Measurements from ENCODE around the gene SLC35D3.
"Not testable (repeated sequence)": the region's sequence is repeated elsewhere in the genome, so short reads cannot be mapped to it uniquely, and the experiment has no call there.

Gene SLC35D3, protein sequence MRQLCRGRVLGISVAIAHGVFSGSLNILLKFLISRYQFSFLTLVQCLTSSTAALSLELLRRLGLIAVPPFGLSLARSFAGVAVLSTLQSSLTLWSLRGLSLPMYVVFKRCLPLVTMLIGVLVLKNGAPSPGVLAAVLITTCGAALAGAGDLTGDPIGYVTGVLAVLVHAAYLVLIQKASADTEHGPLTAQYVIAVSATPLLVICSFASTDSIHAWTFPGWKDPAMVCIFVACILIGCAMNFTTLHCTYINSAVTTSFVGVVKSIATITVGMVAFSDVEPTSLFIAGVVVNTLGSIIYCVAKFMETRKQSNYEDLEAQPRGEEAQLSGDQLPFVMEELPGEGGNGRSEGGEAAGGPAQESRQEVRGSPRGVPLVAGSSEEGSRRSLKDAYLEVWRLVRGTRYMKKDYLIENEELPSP

DNA sequence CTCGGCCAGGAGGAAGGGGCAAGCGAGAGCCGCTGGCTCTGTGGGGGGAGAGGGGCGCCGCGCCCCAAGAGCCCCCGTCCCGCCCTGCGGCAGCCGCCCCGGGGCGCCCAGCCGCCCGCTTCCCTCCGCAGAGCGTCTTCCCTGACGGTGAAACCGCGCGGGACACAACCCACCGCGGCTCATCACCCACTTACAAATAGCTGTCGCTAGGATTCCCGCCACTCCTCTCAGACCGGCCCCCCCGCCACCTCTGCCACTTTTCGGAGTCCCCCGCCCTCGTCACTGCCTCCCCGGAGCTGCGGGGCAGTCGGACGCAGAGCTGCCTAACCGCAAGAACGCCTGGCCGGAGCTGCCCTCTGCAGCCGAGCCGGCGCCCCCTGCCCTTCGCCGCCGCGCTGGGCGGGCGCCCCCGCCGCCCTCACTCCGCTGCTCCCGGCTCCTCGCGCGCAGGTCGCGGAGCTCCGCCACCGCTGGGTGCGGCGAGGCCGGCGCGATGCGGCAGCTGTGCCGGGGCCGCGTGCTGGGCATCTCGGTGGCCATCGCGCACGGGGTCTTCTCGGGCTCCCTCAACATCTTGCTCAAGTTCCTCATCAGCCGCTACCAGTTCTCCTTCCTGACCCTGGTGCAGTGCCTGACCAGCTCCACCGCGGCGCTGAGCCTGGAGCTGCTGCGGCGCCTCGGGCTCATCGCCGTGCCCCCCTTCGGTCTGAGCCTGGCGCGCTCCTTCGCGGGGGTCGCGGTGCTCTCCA is at the start of gene SLC35D3:
Gene SLC35D3 (plus strand): TSS at position 366 of the 749 bp plus-strand sequence. CDS start 128 bp downstream, at position 494.
- Mint-ChIP-seq H3K36me3 (no peaks in the 10 kb centered on the region), H3K4me1 (peaks cover 37% of the 10 kb centered on the region), H3K9me3 (no peaks in the 10 kb centered on the region), H3K27me3 (peaks cover 58% of the 10 kb centered on the region), H3K4me3 (peak within 1 kb of the TSS; percentile 84), H3K27ac (no peak within 1 kb of the TSS)
- ATAC-seq, result no peak

GRCh38 chr6:136873748-136874147 is 48.4 kb upstream of the SLC35D3 start:
- Mint-ChIP-seq H3K4me3 (no peak overlapping the region), H3K4me1 (no peaks in the 10 kb centered on the region), H3K9me3 (peaks cover 11% of the 10 kb centered on the region), H3K27ac (no peak overlapping the region), H3K27me3 (no peaks in the 10 kb centered on the region), H3K36me3 (peaks cover 56% of the 10 kb centered on the region)
- no peak for ATAC-seq

GRCh38 chr6:136876469-136876868 is 45.6 kb upstream of the SLC35D3 start:
- H3K4me3 Mint-ChIP-seq, H3K27me3 Mint-ChIP-seq, H3K4me1 Mint-ChIP-seq, H3K27ac Mint-ChIP-seq, ATAC-seq: not testable (repeated sequence)
- peaks cover 11% of the 10 kb centered on the region for H3K9me3 Mint-ChIP-seq
- H3K36me3 Mint-ChIP-seq, result peaks cover 67% of the 10 kb centered on the region

DNA sequence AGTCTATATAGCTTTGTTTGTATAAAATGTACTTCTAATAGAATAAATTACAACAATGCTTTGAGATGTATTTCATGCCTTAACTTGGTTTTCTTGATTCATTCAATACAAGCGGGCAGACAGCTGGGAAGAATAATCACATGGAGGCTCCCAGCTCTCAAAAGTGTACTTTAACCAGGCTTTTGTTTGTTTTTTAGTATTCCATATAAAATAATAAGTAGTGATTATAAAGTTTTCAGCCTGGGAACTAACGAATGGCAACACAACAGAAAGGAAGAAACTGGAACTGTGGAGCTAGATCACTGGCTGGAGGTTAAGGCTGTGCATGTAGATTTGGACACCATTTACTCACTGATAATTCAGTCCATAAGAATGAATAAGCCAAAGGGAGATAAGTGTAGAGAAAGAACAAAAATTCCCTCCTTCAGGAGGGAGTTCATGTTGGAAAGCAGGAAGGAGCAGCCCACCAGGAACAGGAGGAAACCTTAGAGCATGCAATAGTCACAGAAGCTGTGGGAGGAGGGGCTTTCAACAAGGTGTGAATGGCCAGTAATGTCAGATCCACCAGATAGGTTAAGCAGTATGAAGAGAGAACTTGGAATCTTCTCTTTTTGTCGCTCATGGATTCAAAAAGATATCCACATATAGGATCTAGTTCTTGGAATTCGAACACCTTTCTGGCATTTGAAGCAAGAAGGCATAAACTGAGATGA is 41.2 kb upstream of the SLC35D3 start:
- Mint-ChIP-seq H3K27me3 (no peaks in the 10 kb centered on the region), H3K36me3 (peaks cover 67% of the 10 kb centered on the region), H3K27ac (no peak overlapping the region), H3K4me1 (peaks cover 8% of the 10 kb centered on the region), H3K4me3 (no peak overlapping the region), H3K9me3 (peaks cover 6% of the 10 kb centered on the region)
- ATAC-seq, result no peak

DNA sequence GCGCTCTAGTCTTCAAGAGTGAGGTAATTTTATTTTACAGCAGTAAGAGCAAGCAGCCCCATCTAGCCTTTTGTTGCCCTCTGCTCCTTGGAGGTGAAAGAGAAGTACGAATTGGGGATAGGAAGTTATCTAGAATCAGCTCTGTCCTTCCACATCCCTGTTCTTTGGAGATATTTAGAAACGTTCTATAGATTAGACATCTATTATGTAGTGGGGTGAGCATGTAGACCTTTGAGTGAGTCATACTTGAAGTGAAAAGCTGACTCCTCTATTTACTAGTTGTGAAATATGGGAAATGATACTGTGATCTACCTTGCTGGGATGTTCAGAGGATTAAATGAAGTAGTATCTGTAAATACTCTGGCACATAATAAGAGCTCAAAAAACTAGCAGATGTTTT is 36.0 kb upstream of the SLC35D3 start:
- H3K9me3 Mint-ChIP-seq, result no peaks in the 10 kb centered on the region
- peaks cover 11% of the 10 kb centered on the region for H3K4me1 Mint-ChIP-seq
- H3K27me3 Mint-ChIP-seq, result no peaks in the 10 kb centered on the region
- H3K27ac Mint-ChIP-seq, result no peak overlapping the region
- H3K4me3 Mint-ChIP-seq, result no peak overlapping the region
- peaks cover 43% of the 10 kb centered on the region for H3K36me3 Mint-ChIP-seq
- ATAC-seq, result no peak

DNA sequence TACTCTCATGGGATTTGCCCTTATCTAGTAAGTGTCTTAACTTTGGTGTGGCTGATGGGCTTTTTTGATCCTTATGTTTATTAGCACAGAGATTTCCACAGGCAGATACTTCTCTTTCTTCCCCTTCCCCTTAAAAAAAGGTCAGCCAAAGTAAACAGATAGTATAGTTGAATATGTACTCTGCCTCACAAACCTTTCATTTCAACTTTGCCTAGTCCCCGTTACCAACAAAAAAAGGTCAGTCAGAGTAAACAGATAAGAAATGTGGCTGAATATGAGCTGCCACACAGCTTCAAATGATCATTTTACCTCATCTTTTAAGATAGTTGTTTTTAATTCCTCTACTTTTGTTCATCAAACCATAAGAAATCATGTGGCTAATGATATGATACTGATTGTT is 34.1 kb upstream of the SLC35D3 start:
- Mint-ChIP-seq H3K27me3 (no peaks in the 10 kb centered on the region), H3K27ac (no peak overlapping the region), H3K9me3 (no peaks in the 10 kb centered on the region)

GRCh38 chr6:136889271-136890193 is 32.6 kb upstream of the SLC35D3 start:
- no peak overlapping the region for H3K27ac Mint-ChIP-seq
- H3K4me3 Mint-ChIP-seq, result no peak overlapping the region
- H3K9me3 Mint-ChIP-seq, result no peaks in the 10 kb centered on the region
- peaks cover 40% of the 10 kb centered on the region for H3K36me3 Mint-ChIP-seq
- peaks cover 11% of the 10 kb centered on the region for H3K4me1 Mint-ChIP-seq
- H3K27me3 Mint-ChIP-seq, result no peaks in the 10 kb centered on the region
- ATAC-seq, result no peak

More for the DNA sequence above, 34.1 kb upstream of the SLC35D3 start:
- no peak for ATAC-seq
- Mint-ChIP-seq H3K4me1 (peaks cover 11% of the 10 kb centered on the region), H3K4me3 (no peak overlapping the region), H3K36me3 (peaks cover 40% of the 10 kb centered on the region)

- H3K9me3 Mint-ChIP-seq, result no peaks in the 10 kb centered on the region
- peaks cover 11% of the 10 kb centered on the region for H3K4me1 Mint-ChIP-seq
- no peak for ATAC-seq
- peak overlapping the region; percentile 44 for H3K27ac Mint-ChIP-seq
- H3K27me3 Mint-ChIP-seq, result no peaks in the 10 kb centered on the region
- H3K36me3 Mint-ChIP-seq, result peaks cover 40% of the 10 kb centered on the region
- no peak overlapping the region for H3K4me3 Mint-ChIP-seq
These were observed 31.8 kb upstream of the SLC35D3 start for GRCh38 chr6:136890194-136890839.

- H3K36me3 Mint-ChIP-seq, result peaks cover 33% of the 10 kb centered on the region
- no peak for ATAC-seq
- H3K27me3 Mint-ChIP-seq, result no peaks in the 10 kb centered on the region
- H3K4me1 Mint-ChIP-seq, result peaks cover 10% of the 10 kb centered on the region
- no peaks in the 10 kb centered on the region for H3K9me3 Mint-ChIP-seq
- peak overlapping the region; percentile 44 for H3K27ac Mint-ChIP-seq
- no peak overlapping the region for H3K4me3 Mint-ChIP-seq
These were observed 31.1 kb upstream of the SLC35D3 start for GRCh38 chr6:136890986-136891385.

GRCh38 chr6:136893187-136893586 is 28.9 kb upstream of the SLC35D3 start:
- peaks cover 31% of the 10 kb centered on the region for H3K36me3 Mint-ChIP-seq
- no peak overlapping the region for H3K4me3 Mint-ChIP-seq
- H3K27me3 Mint-ChIP-seq, result no peaks in the 10 kb centered on the region
- no peaks in the 10 kb centered on the region for H3K9me3 Mint-ChIP-seq
- H3K27ac Mint-ChIP-seq, result no peak overlapping the region
- no peak for ATAC-seq
- peaks cover 7% of the 10 kb centered on the region for H3K4me1 Mint-ChIP-seq

DNA sequence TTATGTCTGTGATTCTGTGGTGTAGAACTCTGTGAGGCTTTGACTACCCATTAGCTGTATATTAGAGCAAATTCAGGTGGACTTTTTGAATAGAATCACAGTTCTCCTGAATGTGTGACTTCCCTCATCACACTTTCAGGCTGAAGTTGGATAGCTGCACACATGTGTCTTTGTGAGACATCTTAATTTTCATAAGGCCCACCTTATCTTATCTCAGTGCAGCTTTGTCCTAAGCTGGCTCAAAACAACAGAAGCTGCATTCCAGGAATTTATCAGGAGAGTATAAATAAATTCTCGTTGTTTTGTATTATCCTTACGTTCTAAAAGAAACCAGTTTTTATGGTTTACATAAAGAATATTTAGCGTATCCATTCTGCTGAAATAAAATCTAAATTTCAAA is 26.2 kb upstream of the SLC35D3 start:
- no peaks in the 10 kb centered on the region for H3K9me3 Mint-ChIP-seq
- ATAC-seq, result no peak
- no peak overlapping the region for H3K4me3 Mint-ChIP-seq
- peaks cover 41% of the 10 kb centered on the region for H3K36me3 Mint-ChIP-seq
- H3K27me3 Mint-ChIP-seq, result no peaks in the 10 kb centered on the region
- no peaks in the 10 kb centered on the region for H3K4me1 Mint-ChIP-seq
- H3K27ac Mint-ChIP-seq, result no peak overlapping the region

DNA sequence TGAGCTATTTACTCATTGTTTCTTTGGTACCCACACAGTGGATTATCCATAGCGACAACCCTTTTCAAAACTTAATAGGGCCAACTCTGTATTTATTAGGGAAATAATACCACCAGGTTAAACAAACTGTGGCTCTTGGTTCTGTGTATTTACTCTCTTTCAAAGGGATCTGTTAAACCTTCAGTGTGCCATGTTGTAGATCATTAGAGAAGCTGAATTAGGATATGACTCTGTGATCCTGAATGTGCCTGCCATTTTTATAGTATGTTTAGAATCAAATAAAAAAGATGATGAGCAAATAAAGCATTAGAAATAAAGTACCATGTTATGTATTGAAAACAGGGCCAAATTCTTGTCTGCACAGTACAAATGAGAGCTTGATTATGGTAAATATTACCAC is 25.0 kb upstream of the SLC35D3 start:
- H3K9me3 Mint-ChIP-seq, result no peaks in the 10 kb centered on the region
- H3K27me3 Mint-ChIP-seq, result no peaks in the 10 kb centered on the region
- H3K4me1 Mint-ChIP-seq, result no peaks in the 10 kb centered on the region
- H3K36me3 Mint-ChIP-seq, result peaks cover 43% of the 10 kb centered on the region
- no peak overlapping the region for H3K4me3 Mint-ChIP-seq
- H3K27ac Mint-ChIP-seq, result no peak overlapping the region
- ATAC-seq, result no peak

DNA sequence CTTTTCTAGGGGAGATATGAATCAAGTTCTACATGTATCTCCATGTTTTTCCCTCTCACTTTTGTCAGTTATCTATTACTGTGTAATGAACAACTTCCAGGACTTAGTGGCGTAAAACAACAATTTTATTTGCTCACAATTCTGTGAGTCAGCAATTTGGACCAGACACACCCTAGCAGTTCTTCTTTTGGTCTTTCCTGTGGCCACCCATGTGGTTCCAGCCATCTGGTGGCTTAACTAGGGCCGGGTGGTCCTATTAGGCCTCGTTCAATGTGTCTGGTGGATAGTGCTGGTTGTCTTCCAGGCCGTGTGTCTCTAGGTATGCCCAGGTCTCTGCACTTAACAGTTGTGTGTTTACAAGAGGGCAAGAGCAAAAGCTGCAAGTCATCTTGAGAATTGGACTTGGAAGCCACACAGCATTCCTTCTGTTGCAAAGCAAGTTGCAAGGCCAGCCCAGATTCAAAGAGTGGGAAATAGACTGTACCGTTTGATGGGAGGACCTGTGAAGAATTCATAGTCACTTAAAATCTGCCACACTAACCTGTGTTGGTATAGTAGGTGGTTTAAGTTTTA is 20.8 kb upstream of the SLC35D3 start:
- ATAC-seq, result no peak
- Mint-ChIP-seq H3K27me3 (no peaks in the 10 kb centered on the region), H3K9me3 (no peaks in the 10 kb centered on the region), H3K36me3 (peaks cover 40% of the 10 kb centered on the region), H3K4me3 (no peak overlapping the region), H3K27ac (no peak overlapping the region), H3K4me1 (no peaks in the 10 kb centered on the region)

DNA sequence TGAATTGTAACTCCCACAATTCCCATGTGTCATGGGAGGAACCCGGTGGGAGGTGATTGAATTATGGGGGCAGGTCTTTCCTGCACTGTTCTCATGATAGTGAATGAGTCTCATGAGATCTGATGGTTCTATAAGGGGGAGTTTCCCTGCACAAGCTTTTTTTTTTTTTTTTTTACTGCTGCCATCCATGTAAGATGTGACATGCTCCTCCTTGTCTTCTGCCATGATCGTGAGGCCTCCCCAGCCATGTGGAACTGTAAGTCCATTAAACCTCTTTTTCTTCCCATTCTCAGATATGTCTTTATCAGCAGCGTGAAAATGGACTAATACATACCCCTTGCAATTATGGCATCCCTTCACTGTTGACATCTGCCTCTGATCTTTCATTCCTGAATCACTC is 17.6 kb upstream of the SLC35D3 start:
- H3K9me3 Mint-ChIP-seq, H3K27ac Mint-ChIP-seq, H3K4me3 Mint-ChIP-seq, H3K4me1 Mint-ChIP-seq, ATAC-seq, H3K27me3 Mint-ChIP-seq: not testable (repeated sequence)
- H3K36me3 Mint-ChIP-seq, result peaks cover 42% of the 10 kb centered on the region

Measured in stimulated activated memory B cell treated with anti-CD40 and anti-IgM and Interleukin-4, amounts not matched to agents 10 μg/mL and 1 μg/mL and 100 μg/mL, for 72 hours (primary cell).